ENCODE results near the gene PLEKHS1.
"Not testable (repeated sequence)": the region's sequence is repeated elsewhere in the genome, so short reads cannot be mapped to it uniquely, and the experiment has no call there.

Gene PLEKHS1

DNA sequence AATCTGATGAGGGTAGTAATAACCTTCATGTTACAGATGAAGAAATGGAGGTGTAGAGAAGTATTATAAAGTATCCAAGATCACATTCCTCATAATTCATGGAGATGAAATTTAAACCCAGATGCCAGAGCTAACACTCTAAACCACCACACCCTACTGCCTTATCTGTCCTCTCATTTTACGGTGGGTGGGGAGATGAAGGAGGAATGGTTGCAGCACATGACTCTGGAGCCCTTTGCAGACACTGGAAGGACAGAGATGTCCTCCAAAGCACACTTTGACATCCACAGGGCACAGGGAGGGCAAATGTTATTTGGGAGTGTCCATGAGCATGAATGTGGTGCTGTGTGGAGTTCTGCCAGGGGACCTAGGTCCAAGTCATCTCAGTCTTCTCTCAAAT, 1.1 kb downstream of the PLEKHS1 start:
- Histone ChIP-seq H3K27me3 (ENCODE audit: insufficient read depth, low read length) (no peaks in the 10 kb centered on the region), H2AFZ (ENCODE audit: low read depth, low read length) (no peak overlapping the region), H3K9me3 (ENCODE audit: low read length) (no peaks in the 10 kb centered on the region), H3K4me1 (ENCODE audit: insufficient read depth, low read length) (no peaks in the 10 kb centered on the region), H3K4me3 (ENCODE audit: low read length) (no peak overlapping the region), H3K36me3 (ENCODE audit: insufficient read depth, low read length) (no peaks in the 10 kb centered on the region)

DNA sequence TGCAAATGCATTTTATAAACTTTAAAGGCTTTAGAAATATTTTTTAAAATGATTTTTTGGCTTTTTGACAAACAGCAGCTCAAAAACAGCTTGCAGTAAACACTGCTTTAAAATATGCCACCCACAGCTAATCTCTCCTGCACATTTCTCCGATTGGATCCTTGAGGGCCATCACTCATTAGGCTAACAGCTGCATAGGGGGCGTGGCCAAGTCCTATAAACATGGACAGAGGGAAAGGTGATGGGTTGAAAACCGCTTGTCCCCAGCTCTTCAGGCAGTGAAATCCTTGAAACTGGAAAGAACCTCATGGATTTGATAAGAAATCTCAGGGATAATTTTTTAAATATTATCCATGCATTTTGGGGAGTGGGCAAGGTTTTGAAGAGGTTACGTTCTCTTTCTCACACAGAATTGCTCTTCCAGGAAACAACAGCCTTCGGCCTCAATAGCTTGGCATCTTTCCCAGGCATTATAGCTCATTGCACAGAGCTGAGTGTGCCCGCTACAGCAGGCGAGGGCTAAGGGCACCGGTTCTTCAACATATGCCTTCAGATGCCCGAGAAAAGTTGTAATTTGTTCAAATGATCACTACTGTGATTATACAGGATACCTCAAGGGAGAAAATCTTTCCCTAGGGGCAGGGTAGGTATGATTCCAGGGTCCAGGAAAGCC, 1.7 kb downstream of the PLEKHS1 start:
- no peak overlapping the region for H2AFZ ChIP-seq (ENCODE audit: low read depth, low read length)
- H3K9me3 ChIP-seq (ENCODE audit: low read length), result no peaks in the 10 kb centered on the region

DNA sequence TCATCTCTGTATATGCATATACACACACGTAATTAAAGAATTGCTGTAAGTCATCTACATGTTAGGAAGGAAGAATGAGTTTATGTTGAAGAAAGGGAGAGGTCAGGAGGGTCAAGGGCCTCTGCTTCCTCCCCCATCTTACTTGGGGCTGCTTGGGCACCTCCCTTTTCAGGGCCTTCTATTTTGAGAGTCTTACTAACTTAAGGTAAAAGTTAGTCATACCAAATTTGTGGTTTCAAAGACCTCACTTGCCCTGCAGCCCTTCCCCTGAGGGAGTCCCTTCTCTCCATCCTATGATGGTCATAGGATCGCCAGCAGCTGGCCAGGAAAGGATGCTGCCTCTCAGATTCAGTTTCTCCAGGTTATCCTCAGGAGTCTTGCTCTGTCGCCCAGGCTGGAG, 2.6 kb downstream of the PLEKHS1 start:
- Histone ChIP-seq H3K36me3 (ENCODE audit: insufficient read depth, low read length) (no peaks in the 10 kb centered on the region), H2AFZ (ENCODE audit: low read depth, low read length) (no peak overlapping the region), H3K4me1 (ENCODE audit: insufficient read depth, low read length) (no peaks in the 10 kb centered on the region), H3K9me3 (ENCODE audit: low read length) (no peaks in the 10 kb centered on the region), H3K4me3 (ENCODE audit: low read length) (no peak overlapping the region), H3K27me3 (ENCODE audit: insufficient read depth, low read length) (no peaks in the 10 kb centered on the region)

More for the DNA sequence above, 1.7 kb downstream of the PLEKHS1 start:
- H3K4me3 ChIP-seq (ENCODE audit: low read length), result no peak overlapping the region
- H3K27me3 ChIP-seq (ENCODE audit: insufficient read depth, low read length), result no peaks in the 10 kb centered on the region
- no peaks in the 10 kb centered on the region for H3K36me3 ChIP-seq (ENCODE audit: insufficient read depth, low read length)
- no peaks in the 10 kb centered on the region for H3K4me1 ChIP-seq (ENCODE audit: insufficient read depth, low read length)

DNA sequence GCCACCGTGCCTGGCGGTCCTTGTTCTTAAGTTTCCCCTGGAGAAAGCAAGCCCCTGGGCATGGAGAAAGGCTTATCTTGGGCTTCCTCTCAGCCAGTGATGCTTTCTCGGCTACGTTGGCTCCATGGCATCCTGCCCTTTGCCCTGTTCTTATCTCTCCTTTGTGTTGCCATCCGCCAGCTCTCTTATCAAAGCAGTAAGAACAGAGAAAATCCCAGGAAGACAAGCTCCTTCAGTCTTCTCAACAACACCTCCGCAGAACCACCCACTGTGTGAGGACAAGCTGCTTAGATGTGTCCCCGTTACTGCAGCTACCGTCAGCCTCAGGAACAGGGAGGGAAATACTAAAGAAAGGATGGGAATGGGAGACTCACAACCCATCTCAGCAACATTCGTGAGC, 3.3 kb downstream of the PLEKHS1 start:
- Histone ChIP-seq H3K4me1 (ENCODE audit: insufficient read depth, low read length) (no peaks in the 10 kb centered on the region), H3K9me3 (ENCODE audit: low read length) (no peaks in the 10 kb centered on the region), H3K36me3 (ENCODE audit: insufficient read depth, low read length) (no peaks in the 10 kb centered on the region), H3K27me3 (ENCODE audit: insufficient read depth, low read length) (no peaks in the 10 kb centered on the region), H3K4me3 (ENCODE audit: low read length) (no peak overlapping the region), H2AFZ (ENCODE audit: low read depth, low read length) (no peak overlapping the region)

DNA sequence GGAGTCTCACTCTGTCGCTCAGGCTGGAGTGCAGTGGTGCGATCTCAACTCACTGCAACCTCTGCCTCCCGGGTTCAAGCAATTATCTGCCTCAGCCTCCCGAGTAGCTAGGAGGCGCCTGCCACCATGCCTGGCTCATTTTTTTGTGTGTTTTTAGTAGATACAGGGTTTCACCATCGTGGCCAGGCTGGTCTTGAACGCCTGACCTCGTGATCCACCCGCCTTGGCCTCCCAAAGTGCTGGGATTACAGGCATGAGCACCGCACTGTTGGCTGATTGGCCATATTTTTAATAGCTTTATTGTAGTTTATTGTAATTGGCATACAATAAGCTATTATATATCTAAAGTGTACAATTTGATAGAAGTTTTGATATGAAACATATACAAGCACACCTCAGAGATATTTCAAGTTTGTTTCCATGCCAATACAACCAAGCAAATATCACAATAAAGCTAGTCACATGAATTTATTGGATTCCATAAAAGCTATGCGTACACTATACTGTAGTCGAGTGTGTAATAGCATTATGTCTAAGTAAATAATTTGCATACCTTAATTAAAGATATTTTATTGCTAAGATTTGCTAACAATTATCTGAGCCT, 5.6 kb downstream of the PLEKHS1 start:
- H3K27me3 ChIP-seq (ENCODE audit: insufficient read depth, low read length), result no peaks in the 10 kb centered on the region
- H3K9me3 ChIP-seq (ENCODE audit: low read length), result no peaks in the 10 kb centered on the region
- no peaks in the 10 kb centered on the region for H3K4me1 ChIP-seq (ENCODE audit: insufficient read depth, low read length)
- no peak overlapping the region for H3K4me3 ChIP-seq (ENCODE audit: low read length)
- no peaks in the 10 kb centered on the region for H3K36me3 ChIP-seq (ENCODE audit: insufficient read depth, low read length)
- no peak overlapping the region for H2AFZ ChIP-seq (ENCODE audit: low read depth, low read length)

DNA sequence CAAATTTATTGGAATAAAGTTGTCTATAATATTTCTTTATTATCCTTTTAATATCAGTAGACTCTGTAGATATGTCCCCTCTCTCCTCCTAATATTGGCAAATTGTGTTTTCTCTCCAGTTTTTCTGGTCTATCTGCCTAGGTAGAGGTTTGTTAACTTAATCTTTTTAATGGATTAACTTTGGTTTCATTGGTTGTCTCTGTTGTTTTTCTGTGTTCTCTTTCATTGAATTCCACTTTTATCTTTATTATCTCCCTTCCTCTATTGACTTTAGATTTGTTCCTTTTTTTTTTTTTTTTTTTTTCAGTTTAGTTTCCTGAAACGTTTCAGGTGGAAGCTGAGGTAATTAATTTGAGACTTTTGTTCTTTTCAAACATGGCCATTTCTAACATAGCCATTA, 10.6 kb downstream of the PLEKHS1 start:
- Histone ChIP-seq H3K9me3 (ENCODE audit: low read length) (no peaks in the 10 kb centered on the region), H3K36me3 (ENCODE audit: insufficient read depth, low read length) (no peaks in the 10 kb centered on the region), H2AFZ (ENCODE audit: low read depth, low read length) (no peak overlapping the region), H3K27me3 (ENCODE audit: insufficient read depth, low read length) (no peaks in the 10 kb centered on the region), H3K4me3 (ENCODE audit: low read length) (no peak overlapping the region), H3K4me1 (ENCODE audit: insufficient read depth, low read length) (no peaks in the 10 kb centered on the region)

DNA sequence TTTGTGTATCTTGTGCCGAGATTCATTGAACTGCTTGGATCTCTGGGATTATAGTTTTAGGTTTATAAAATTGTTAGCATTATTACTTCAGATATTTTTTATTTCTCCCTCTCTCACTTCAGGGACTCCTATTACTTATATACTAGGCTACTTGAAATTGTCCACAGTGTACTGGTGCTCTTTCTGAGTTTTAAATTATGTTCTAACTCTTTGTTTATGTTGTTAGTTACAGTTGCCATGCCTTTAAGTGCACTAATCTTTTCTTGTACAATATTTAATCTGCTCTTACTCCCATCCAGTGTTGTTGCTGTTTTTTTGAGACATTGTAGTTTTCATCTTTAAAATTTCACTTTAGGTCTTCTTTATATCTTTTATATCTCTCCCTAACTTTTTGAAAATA, 13.1 kb downstream of the PLEKHS1 start:
- no peak overlapping the region for H2AFZ ChIP-seq (ENCODE audit: low read depth, low read length)
- no peaks in the 10 kb centered on the region for H3K27me3 ChIP-seq (ENCODE audit: insufficient read depth, low read length)
- no peak overlapping the region for H3K4me3 ChIP-seq (ENCODE audit: low read length)
- H3K36me3 ChIP-seq (ENCODE audit: insufficient read depth, low read length), result no peaks in the 10 kb centered on the region
- H3K9me3 ChIP-seq (ENCODE audit: low read length), result no peaks in the 10 kb centered on the region
- no peaks in the 10 kb centered on the region for H3K4me1 ChIP-seq (ENCODE audit: insufficient read depth, low read length)

DNA sequence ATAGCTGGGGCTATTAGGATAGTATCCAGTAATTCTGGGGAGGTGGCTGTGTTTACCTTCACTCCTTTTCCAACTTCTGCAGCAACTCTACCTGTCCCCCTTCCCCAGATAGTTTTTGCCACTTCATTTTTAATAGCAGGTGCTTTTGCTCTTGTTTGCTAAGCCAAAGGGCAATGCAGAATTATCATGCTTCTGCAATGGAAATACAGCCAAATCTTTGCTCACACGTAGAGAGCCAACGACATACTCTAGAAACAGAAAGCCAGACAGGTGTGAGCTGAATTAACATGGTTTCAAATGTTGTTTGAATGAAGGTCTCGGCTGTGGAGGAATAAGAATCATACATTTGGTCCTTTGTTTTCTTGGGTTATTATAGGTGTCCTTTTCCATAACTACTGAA, 14.4 kb downstream of the PLEKHS1 start:
- Histone ChIP-seq H3K4me1 (ENCODE audit: insufficient read depth, low read length) (no peaks in the 10 kb centered on the region), H3K36me3 (ENCODE audit: insufficient read depth, low read length) (no peaks in the 10 kb centered on the region), H3K27me3 (ENCODE audit: insufficient read depth, low read length) (peaks cover 8% of the 10 kb centered on the region), H2AFZ (ENCODE audit: low read depth, low read length) (no peak overlapping the region), H3K9me3 (ENCODE audit: low read length) (no peaks in the 10 kb centered on the region), H3K4me3 (ENCODE audit: low read length) (no peak overlapping the region)

DNA sequence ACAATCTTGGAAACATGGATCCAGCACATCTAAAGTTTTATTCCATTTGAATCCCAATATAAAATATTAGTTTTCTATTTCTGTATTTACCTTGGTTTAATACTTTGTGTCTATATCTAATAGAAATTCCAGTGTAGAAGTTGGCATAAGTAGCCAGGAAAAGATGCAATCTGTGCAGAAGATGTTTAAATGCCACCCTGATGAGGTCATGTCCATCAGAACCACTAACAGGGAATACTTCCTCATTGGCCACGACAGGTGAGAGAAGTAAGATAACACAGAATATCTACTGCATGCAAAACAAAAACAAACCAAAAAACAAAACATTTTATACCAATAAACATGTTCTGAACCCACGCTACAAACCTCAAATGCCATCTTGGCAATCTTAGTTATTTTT, 15.7 kb downstream of the PLEKHS1 start:
- Histone ChIP-seq H2AFZ (ENCODE audit: low read depth, low read length) (no peak overlapping the region), H3K9me3 (ENCODE audit: low read length) (no peaks in the 10 kb centered on the region), H3K4me1 (ENCODE audit: insufficient read depth, low read length) (no peaks in the 10 kb centered on the region), H3K27me3 (ENCODE audit: insufficient read depth, low read length) (peaks cover 8% of the 10 kb centered on the region), H3K4me3 (ENCODE audit: low read length) (no peak overlapping the region), H3K36me3 (ENCODE audit: insufficient read depth, low read length) (no peaks in the 10 kb centered on the region)

DNA sequence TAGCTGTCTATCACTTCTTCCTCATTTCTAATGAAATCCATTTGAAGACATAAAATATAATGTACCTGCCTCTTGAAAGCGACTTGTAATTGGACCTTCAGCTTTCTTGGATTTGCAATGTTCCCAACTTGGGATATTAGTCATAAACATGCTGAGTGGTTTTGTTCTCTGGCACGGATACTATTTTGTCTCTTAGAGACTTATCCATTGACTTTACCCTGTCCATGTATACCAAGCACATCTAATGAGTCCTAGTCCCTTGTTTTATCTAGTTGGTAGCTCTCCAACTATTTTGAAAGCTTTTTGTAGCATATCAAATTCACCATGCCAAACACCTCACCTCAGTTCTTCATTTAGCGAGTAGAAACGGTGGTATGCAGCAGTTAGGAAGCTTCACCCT, 18.9 kb downstream of the PLEKHS1 start:
- no peaks in the 10 kb centered on the region for H3K9me3 ChIP-seq (ENCODE audit: low read length)
- peaks cover 8% of the 10 kb centered on the region for H3K27me3 ChIP-seq (ENCODE audit: insufficient read depth, low read length)
- no peak overlapping the region for H2AFZ ChIP-seq (ENCODE audit: low read depth, low read length)
- H3K4me3 ChIP-seq (ENCODE audit: low read length), result no peak overlapping the region
- H3K4me1 ChIP-seq (ENCODE audit: insufficient read depth, low read length), result no peaks in the 10 kb centered on the region
- no peaks in the 10 kb centered on the region for H3K36me3 ChIP-seq (ENCODE audit: insufficient read depth, low read length)

DNA sequence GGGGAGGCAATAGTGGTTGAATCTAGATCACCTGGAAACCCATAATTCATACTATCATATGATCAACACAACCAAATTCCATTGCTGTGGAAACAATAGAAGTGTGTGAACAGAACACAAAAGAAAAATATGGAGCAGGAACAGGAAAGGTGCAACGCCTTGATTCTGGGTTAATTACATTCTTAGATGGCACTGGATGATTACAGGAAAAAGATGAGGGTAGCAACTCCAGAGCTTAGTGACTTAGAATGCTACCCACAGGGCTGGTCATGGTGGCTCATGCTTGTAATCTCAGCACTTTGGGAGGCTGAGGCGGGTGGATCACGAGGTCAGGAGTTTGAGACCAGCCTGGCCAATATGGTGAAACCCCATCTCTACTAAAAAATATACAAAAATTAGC, 19.6 kb downstream of the PLEKHS1 start:
- H3K4me1 ChIP-seq (ENCODE audit: insufficient read depth, low read length); H3K4me3 ChIP-seq (ENCODE audit: low read length): not testable (repeated sequence)

DNA sequence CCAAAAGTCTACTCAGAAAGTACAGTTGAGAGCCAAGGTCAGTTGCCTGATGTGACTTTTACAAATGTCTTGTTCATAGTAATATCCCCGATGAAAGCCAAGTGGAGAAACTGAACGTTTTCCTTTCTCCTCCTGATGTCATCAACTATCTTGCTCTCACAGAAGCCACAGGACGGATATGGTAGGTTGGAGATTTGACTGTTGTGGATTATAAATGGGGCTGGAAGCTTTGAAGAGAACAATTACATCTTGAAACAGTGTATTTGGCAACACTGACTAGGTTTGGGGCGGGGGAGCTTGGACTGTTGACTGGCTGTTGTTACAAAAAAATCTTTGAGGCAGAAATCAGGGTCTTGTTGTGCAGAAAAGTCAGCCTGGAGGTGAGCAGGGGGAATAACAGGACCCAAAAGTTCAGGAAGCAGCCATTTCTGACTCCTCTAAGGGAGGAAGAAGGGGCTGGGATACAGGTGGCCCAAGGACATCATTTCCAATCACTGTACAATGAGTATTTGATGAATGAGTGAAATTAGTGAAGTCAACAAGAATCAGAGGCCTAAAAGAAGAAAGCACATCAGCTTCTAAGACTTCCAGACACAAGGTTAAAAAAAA, 24.3 kb downstream of the PLEKHS1 start:
- no peaks in the 10 kb centered on the region for H3K4me1 ChIP-seq (ENCODE audit: insufficient read depth, low read length)
- no peaks in the 10 kb centered on the region for H3K36me3 ChIP-seq (ENCODE audit: insufficient read depth, low read length)
- H2AFZ ChIP-seq (ENCODE audit: low read depth, low read length), result no peak overlapping the region
- no peaks in the 10 kb centered on the region for H3K9me3 ChIP-seq (ENCODE audit: low read length)
- peaks cover 4% of the 10 kb centered on the region for H3K27me3 ChIP-seq (ENCODE audit: insufficient read depth, low read length)
- no peak overlapping the region for H3K4me3 ChIP-seq (ENCODE audit: low read length)

More for the DNA sequence above, 19.6 kb downstream of the PLEKHS1 start:
- H3K9me3 ChIP-seq (ENCODE audit: low read length); H3K36me3 ChIP-seq (ENCODE audit: insufficient read depth, low read length); H2AFZ ChIP-seq (ENCODE audit: low read depth, low read length); H3K27me3 ChIP-seq (ENCODE audit: insufficient read depth, low read length): not testable (repeated sequence)

DNA sequence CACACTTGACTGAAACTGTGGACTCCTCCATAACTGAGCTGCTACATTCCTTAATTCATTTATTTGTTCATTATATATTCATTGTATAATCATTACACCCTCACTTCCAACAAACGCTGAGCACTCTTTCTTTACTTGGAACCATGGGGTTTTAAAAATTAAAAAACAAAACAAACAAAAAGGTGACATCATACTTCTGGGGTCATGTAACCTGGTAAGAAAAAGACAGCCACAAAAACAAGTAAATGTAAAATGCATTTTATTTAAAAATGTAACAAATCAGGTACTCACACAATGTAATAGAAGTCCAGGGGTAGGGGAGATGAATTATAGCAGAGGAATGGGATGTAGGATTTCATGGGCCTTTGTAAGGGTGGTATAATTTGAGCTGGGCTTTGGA, 25.1 kb downstream of the PLEKHS1 start:
- no peaks in the 10 kb centered on the region for H3K9me3 ChIP-seq (ENCODE audit: low read length)
- H2AFZ ChIP-seq (ENCODE audit: low read depth, low read length), result no peak overlapping the region
- no peak overlapping the region for H3K4me3 ChIP-seq (ENCODE audit: low read length)
- H3K27me3 ChIP-seq (ENCODE audit: insufficient read depth, low read length), result peaks cover 6% of the 10 kb centered on the region
- no peaks in the 10 kb centered on the region for H3K4me1 ChIP-seq (ENCODE audit: insufficient read depth, low read length)
- H3K36me3 ChIP-seq (ENCODE audit: insufficient read depth, low read length), result no peaks in the 10 kb centered on the region

Measured in neuron (in vitro differentiated cells).